WTC11 (cell line): Measurements from ENCODE around the gene LTBP4.

ENCODE experiments used
- CREB1 ChIP-seq: sonication (generic); formaldehyde crosslinking; IDR thresholded peaks from 2 replicates; pipeline ENCODE4 v1.8.0; 2023; ENCODE audit warnings: mild to moderate bottlenecking, missing genetic modification reagents
- CREM ChIP-seq: sonication (generic); formaldehyde crosslinking; IDR thresholded peaks from 2 replicates; pipeline ENCODE4 v1.8.1; 2022; ENCODE audit warnings: mild to moderate bottlenecking, missing genetic modification reagents, moderate library complexity
- ELF4 ChIP-seq: sonication (generic); formaldehyde crosslinking; IDR thresholded peaks from 2 replicates; pipeline ENCODE4 v1.8.1; 2022; ENCODE audit warnings: low read depth, mild to moderate bottlenecking, moderate library complexity, missing genetic modification reagents
- KAT7 ChIP-seq: sonication (generic); formaldehyde crosslinking; IDR thresholded peaks from 2 replicates; pipeline ENCODE4 v1.8.1; 2023; ENCODE audit warnings: missing genetic modification reagents, mild to moderate bottlenecking, borderline replicate concordance
- NFYB ChIP-seq: sonication (generic); formaldehyde crosslinking; conservative IDR thresholded peaks from 2 replicates; pipeline ENCODE4 v1.8.0; 2022; ENCODE audit warnings: low read depth, missing genetic modification reagents
- SMAD4 ChIP-seq: sonication (generic); formaldehyde crosslinking; IDR thresholded peaks from 2 replicates; pipeline ENCODE4 v1.8.0; 2022; ENCODE audit warnings: mild to moderate bottlenecking, missing genetic modification reagents
- TCF7 ChIP-seq: sonication (generic); formaldehyde crosslinking; IDR thresholded peaks from 2 replicates; pipeline ENCODE4 v1.8.0; 2022; ENCODE audit warnings: mild to moderate bottlenecking, low read depth, missing genetic modification reagents, moderate library complexity
- ZNF121 ChIP-seq: sonication (generic); formaldehyde crosslinking; IDR thresholded peaks from 2 replicates; pipeline ENCODE4 v1.8.0; 2023; ENCODE audit warnings: missing genetic modification reagents
- ZNF416 ChIP-seq: fragments of 250-450 bp; sonication (Bioruptor Pico); IDR thresholded peaks from 2 replicates; pipeline ENCODE4 v1.9.0; 2021; ENCODE audit warnings: mild to moderate bottlenecking, inconsistent platforms
- ZNF423 ChIP-seq: fragments of 250-450 bp; sonication (Bioruptor Pico); IDR thresholded peaks from 2 replicates; pipeline ENCODE4 v2.1.2; 2022; ENCODE audit warnings: mild to moderate bottlenecking, moderate library complexity
- TF ChIP-seq, protein P1 (sequence below): fragments of 200-600 bp; IDR thresholded peaks from 2 replicates; pipeline ENCODE4 v1.8.0; 2022; ENCODE audit warnings: antibody characterized with exemption
- TF ChIP-seq, protein P2 (sequence below): sonication (generic); formaldehyde crosslinking; IDR thresholded peaks from 2 replicates; pipeline ENCODE4 v1.8.0; 2022; ENCODE audit warnings: mild to moderate bottlenecking, missing genetic modification reagents
- TF ChIP-seq, protein P3 (sequence below): sonication (generic); formaldehyde crosslinking; IDR thresholded peaks from 2 replicates; pipeline ENCODE4 v1.8.1; 2023; ENCODE audit warnings: mild to moderate bottlenecking, moderate library complexity, missing genetic modification reagents
- TF ChIP-seq, protein P4 (sequence below): sonication (generic); formaldehyde crosslinking; IDR thresholded peaks from 2 replicates; pipeline ENCODE4 v1.8.1; 2023; ENCODE audit warnings: mild to moderate bottlenecking, missing genetic modification reagents

DNA sequence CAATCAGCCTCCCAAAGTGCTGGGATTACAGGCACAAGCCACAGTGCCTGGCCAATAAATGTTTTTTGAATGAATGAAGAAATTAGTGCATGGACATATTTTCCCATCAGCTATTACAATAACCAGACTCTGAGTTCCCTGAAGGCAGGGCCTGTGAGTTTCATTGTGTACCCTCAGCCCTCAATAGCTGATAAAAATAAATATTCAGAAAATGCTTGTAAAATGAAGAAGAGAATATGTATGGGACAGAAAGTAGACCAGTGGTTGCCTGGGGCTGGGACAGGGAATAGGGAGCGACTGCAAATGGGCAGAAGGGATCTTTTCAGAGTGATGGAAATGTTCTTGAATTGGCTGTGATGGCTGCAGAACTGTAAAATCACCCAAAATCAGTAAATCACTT, 60.4 kb downstream of the LTBP4 start:
- TF ChIP-seq, protein P1, sequence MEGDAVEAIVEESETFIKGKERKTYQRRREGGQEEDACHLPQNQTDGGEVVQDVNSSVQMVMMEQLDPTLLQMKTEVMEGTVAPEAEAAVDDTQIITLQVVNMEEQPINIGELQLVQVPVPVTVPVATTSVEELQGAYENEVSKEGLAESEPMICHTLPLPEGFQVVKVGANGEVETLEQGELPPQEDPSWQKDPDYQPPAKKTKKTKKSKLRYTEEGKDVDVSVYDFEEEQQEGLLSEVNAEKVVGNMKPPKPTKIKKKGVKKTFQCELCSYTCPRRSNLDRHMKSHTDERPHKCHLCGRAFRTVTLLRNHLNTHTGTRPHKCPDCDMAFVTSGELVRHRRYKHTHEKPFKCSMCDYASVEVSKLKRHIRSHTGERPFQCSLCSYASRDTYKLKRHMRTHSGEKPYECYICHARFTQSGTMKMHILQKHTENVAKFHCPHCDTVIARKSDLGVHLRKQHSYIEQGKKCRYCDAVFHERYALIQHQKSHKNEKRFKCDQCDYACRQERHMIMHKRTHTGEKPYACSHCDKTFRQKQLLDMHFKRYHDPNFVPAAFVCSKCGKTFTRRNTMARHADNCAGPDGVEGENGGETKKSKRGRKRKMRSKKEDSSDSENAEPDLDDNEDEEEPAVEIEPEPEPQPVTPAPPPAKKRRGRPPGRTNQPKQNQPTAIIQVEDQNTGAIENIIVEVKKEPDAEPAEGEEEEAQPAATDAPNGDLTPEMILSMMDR = no peak
- TF ChIP-seq, protein P2, sequence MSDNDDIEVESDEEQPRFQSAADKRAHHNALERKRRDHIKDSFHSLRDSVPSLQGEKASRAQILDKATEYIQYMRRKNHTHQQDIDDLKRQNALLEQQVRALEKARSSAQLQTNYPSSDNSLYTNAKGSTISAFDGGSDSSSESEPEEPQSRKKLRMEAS = no peak
- TF ChIP-seq, protein P3, sequence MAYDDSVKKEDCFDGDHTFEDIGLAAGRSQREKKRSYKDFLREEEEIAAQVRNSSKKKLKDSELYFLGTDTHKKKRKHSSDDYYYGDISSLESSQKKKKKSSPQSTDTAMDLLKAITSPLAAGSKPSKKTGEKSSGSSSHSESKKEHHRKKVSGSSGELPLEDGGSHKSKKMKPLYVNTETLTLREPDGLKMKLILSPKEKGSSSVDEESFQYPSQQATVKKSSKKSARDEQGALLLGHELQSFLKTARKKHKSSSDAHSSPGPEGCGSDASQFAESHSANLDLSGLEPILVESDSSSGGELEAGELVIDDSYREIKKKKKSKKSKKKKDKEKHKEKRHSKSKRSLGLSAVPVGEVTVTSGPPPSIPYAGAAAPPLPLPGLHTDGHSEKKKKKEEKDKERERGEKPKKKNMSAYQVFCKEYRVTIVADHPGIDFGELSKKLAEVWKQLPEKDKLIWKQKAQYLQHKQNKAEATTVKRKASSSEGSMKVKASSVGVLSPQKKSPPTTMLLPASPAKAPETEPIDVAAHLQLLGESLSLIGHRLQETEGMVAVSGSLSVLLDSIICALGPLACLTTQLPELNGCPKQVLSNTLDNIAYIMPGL (CRISPR knock-in tag) = no peak
- TF ChIP-seq ZNF416 (no peak), ZNF121 (no peak), ZNF423 (CRISPR knock-in tag) (no peak), SMAD4 (CRISPR knock-in tag) (no peak), CREB1 (no peak), ELF4 (CRISPR knock-in tag) (no peak), NFYB (CRISPR knock-in tag) (no peak), TCF7 (no peak), CREM (CRISPR knock-in tag) (no peak), KAT7 (CRISPR knock-in tag) (no peak)
- TF ChIP-seq, protein P4, sequence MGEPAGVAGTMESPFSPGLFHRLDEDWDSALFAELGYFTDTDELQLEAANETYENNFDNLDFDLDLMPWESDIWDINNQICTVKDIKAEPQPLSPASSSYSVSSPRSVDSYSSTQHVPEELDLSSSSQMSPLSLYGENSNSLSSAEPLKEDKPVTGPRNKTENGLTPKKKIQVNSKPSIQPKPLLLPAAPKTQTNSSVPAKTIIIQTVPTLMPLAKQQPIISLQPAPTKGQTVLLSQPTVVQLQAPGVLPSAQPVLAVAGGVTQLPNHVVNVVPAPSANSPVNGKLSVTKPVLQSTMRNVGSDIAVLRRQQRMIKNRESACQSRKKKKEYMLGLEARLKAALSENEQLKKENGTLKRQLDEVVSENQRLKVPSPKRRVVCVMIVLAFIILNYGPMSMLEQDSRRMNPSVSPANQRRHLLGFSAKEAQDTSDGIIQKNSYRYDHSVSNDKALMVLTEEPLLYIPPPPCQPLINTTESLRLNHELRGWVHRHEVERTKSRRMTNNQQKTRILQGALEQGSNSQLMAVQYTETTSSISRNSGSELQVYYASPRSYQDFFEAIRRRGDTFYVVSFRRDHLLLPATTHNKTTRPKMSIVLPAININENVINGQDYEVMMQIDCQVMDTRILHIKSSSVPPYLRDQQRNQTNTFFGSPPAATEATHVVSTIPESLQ (CRISPR knock-in tag) = no peak
